Common myeloid progenitor, CD34-positive (primary cell): ENCODE results near the gene DCBLD1.

Source experiments
- CTCF ChIA-PET: fragments of 350-600 bp; sonication (Branson Sonifier 250); formaldehyde crosslinking; loops from one replicate; lab custom pipeline; 2021; ENCODE audit warnings: antibody characterized with exemption; lab: Charles Lee
- POLR2A ChIA-PET: fragments of 350-600 bp; sonication (Branson Sonifier 250); formaldehyde crosslinking; loops from one replicate; lab custom pipeline; 2021; ENCODE audit warnings: antibody characterized with exemption; lab: Charles Lee
- DNase-seq, 3 donors: peaks; one replicate each; pipeline versions ENCODE4 v3.0.0 to v3.0.0-alpha.2; 2013
- H3K27ac ChIP-seq, 2 experiments: 1 replicate in 1 of 2; 2 replicates in 1 of 2; pipeline ENCODE4 v1.7.0; 2013; ENCODE audit warnings: inconsistent platforms in 2 of 2, low read length in 2 of 2, mild to moderate bottlenecking in 2 of 2, low read depth in 1 of 2, moderate library complexity in 1 of 2; ENCODE audit not compliant: severe bottlenecking in 2 of 2, insufficient read depth in 1 of 2, poor library complexity in 1 of 2
- H3K27me3 ChIP-seq, 5 experiments: replicated peaks in 2 of 5; 1 replicate in 3 of 5; 2 replicates in 2 of 5; pipeline versions ENCODE4 v1.6.1 to v1.7.0; 2013; ENCODE audit warnings: low read length in 4 of 5, mild to moderate bottlenecking in 2 of 5, moderate library complexity in 2 of 5, inconsistent platforms in 1 of 5; ENCODE audit not compliant: insufficient read depth in 5 of 5, control insufficient read depth in 4 of 5
- H3K36me3 ChIP-seq, 4 experiments: 1 replicate in 2 of 4; 2 replicates in 2 of 4; pipeline versions ENCODE4 v1.6.1 to v1.7.0; 2013; ENCODE audit warnings: low read length in 3 of 4, control low read depth in 1 of 4, mild to moderate bottlenecking in 1 of 4; ENCODE audit not compliant: control insufficient read depth in 4 of 4, insufficient read depth in 4 of 4
- H3K4me1 ChIP-seq, 4 experiments: 1 replicate in 3 of 4; 2 replicates in 1 of 4; pipeline versions ENCODE4 v1.6.1 to v1.7.1; 2013; ENCODE audit warnings: low read length in 3 of 4, mild to moderate bottlenecking in 3 of 4, control low read depth in 1 of 4, inconsistent platforms in 1 of 4, moderate library complexity in 1 of 4; ENCODE audit not compliant: control insufficient read depth in 4 of 4, insufficient read depth in 4 of 4; ENCODE audit errors: control extremely low read depth in 1 of 4
- H3K4me3 ChIP-seq, 7 experiments: 1 replicate in 4 of 7; 2 replicates in 3 of 7; pipeline versions ENCODE4 v1.5.1 to v1.7.0; 2013; ENCODE audit warnings: mild to moderate bottlenecking in 7 of 7, low read length in 6 of 7, moderate library complexity in 6 of 7, inconsistent platforms in 2 of 7, low read depth in 2 of 7, control low read depth in 1 of 7; ENCODE audit not compliant: insufficient read depth in 4 of 7, control insufficient read depth in 1 of 7; ENCODE audit errors: extremely low read depth in 1 of 7
- H3K9me3 ChIP-seq, 5 experiments: 1 replicate in 4 of 5; 2 replicates in 1 of 5; pipeline versions ENCODE4 v1.6.1 to v1.7.1; 2013; ENCODE audit warnings: low read length in 4 of 5, mild to moderate bottlenecking in 2 of 5, inconsistent platforms in 1 of 5, low read depth in 1 of 5, moderate library complexity in 1 of 5; ENCODE audit not compliant: control insufficient read depth in 4 of 5, insufficient read depth in 2 of 5; ENCODE audit errors: control extremely low read depth in 1 of 5
- WGBS: methylation state at CpG from one replicate; pipeline ENCODE4 v1.1.5; 2013; ENCODE audit not compliant: insufficient coverage; 5-methylcytosine and 5-hydroxymethylcytosine counted together

The DCBLD1 gene

GRCh38 chr6:117481278-117481925 is 1.1 kb upstream of the DCBLD1 start:
- ChIA-PET CTCF (interaction anchor here (0.8 to 5.9 kb wide), 8 partner anchors 13 to 124 kb away, joined by 3 to 71 read pairs (median 9); no protein-coding TSS in a partner anchor), POLR2A (no interaction called here)
- peak overlapping the region in 2 of 7 experiments; percentile 10 to 26 for H3K4me3 ChIP-seq
- no peak overlapping the region for H3K27ac ChIP-seq
- peaks cover 4 to 23% (median 20%) of the 10 kb centered on the region in 4 experiments for H3K4me1 ChIP-seq
- 8% methylated on average over 21 of the region's 22 CpGs for WGBS
- DNase-seq: peak in 2 of 3 donors; percentile 19 to 39
- H3K27me3 ChIP-seq: peaks cover 19 to 61% (median 27%) of the 10 kb centered on the region in 5 experiments
- no peaks in the 10 kb centered on the region for H3K9me3 ChIP-seq
- no peaks in the 10 kb centered on the region for H3K36me3 ChIP-seq

GRCh38 chr6:117481926-117482239 is 591 bp upstream of the DCBLD1 start:
- Histone ChIP-seq H3K36me3 (no peaks in the 10 kb centered on the region), H3K4me1 (peaks cover 4 to 23% (median 20%) of the 10 kb centered on the region in 4 experiments), H3K27ac (no peak overlapping the region), H3K9me3 (no peaks in the 10 kb centered on the region), H3K4me3 (peak overlapping the region in 5 of 7 experiments; percentile 51 to 86 (median 75)), H3K27me3 (peaks cover 19 to 66% (median 27%) of the 10 kb centered on the region in 5 experiments)
- peak in 1 of 3 donors; percentile 25 for DNase-seq
- WGBS: 11% methylated on average over 2 of the region's 2 CpGs
- ChIA-PET CTCF (interaction anchor here (0.8 to 5.9 kb wide), 6 partner anchors 13 to 123 kb away, joined by 3 to 71 read pairs (median 8); no protein-coding TSS in a partner anchor), POLR2A (no interaction called here)

- H3K27ac ChIP-seq: no peak overlapping the region
- H3K4me1 ChIP-seq: peaks cover 4 to 23% (median 20%) of the 10 kb centered on the region in 4 experiments
- POLR2A ChIA-PET: no interaction called here
- H3K9me3 ChIP-seq: no peaks in the 10 kb centered on the region
- peaks cover 21 to 70% (median 27%) of the 10 kb centered on the region in 5 experiments for H3K27me3 ChIP-seq
- WGBS: 0% methylated on average over 26 of the region's 46 CpGs
- H3K4me3 ChIP-seq: peak overlapping the region; percentile 34 to 86 (median 74)
- CTCF ChIA-PET: interaction anchor here (0.6 to 1.5 kb wide), 4 partner anchors 10 to 1168 kb away, joined by 3 to 4 read pairs (median 4); no protein-coding TSS in a partner anchor
- no peaks in the 10 kb centered on the region for H3K36me3 ChIP-seq
- peak in 2 of 3 donors; percentile 21 to 35 for DNase-seq
These were observed 650 bp downstream of the DCBLD1 start for GRCh38 chr6:117483004-117483644.

- Histone ChIP-seq H3K4me1 (peaks cover 4 to 23% (median 20%) of the 10 kb centered on the region in 4 experiments), H3K9me3 (no peaks in the 10 kb centered on the region), H3K27me3 (peaks cover 20 to 70% (median 27%) of the 10 kb centered on the region in 5 experiments), H3K27ac (no peak overlapping the region), H3K4me3 (peak overlapping the region in 6 of 7 experiments; percentile 44 to 86 (median 74)), H3K36me3 (no peaks in the 10 kb centered on the region)
- peak in 2 of 3 donors; percentile 41 to 50 for DNase-seq
- ChIA-PET CTCF (interaction anchor here (0.6 to 1.5 kb wide), 2 partner anchors 9 to 1167 kb away, joined by 3 to 4 read pairs; no protein-coding TSS in a partner anchor), POLR2A (no interaction called here)
- 0% methylated on average over 2 of the region's 7 CpGs for WGBS
These were observed 1.2 kb downstream of the DCBLD1 start for GRCh38 chr6:117483645-117484016.

- no CpG with 5 or more reads among the region's 8 CpGs for WGBS
- H3K4me1 ChIP-seq: peaks cover 4 to 23% (median 20%) of the 10 kb centered on the region in 4 experiments
- H3K4me3 ChIP-seq: peak overlapping the region in 4 of 7 experiments; percentile 71 to 86 (median 78)
- H3K27ac ChIP-seq: no peak overlapping the region
- H3K36me3 ChIP-seq: no peaks in the 10 kb centered on the region
- no peaks in the 10 kb centered on the region for H3K9me3 ChIP-seq
- ChIA-PET CTCF (interaction anchor here (1.2 to 1.5 kb wide), 5 partner anchors 9 to 174 kb away, joined by 3 to 5 read pairs (median 4); no protein-coding TSS in a partner anchor), POLR2A (no interaction called here)
- H3K27me3 ChIP-seq: peaks cover 16 to 70% (median 27%) of the 10 kb centered on the region in 5 experiments
- no peak for DNase-seq
These were observed 1.7 kb downstream of the DCBLD1 start for GRCh38 chr6:117484052-117484646.

- DNase-seq: no peak
- no peak overlapping the region for H3K4me3 ChIP-seq
- H3K9me3 ChIP-seq: no peaks in the 10 kb centered on the region
- no peaks in the 10 kb centered on the region for H3K36me3 ChIP-seq
- CTCF ChIA-PET: interaction anchor here (1.2 to 1.4 kb wide), 3 partner anchors 12 to 173 kb away, joined by 3 to 5 read pairs (median 3); no protein-coding TSS in a partner anchor
- no peak overlapping the region for H3K27ac ChIP-seq
- peaks cover 4 to 23% (median 20%) of the 10 kb centered on the region in 4 experiments for H3K4me1 ChIP-seq
- POLR2A ChIA-PET: no interaction called here
- peaks cover 16 to 64% (median 21%) of the 10 kb centered on the region in 5 experiments for H3K27me3 ChIP-seq
These were observed 3.0 kb downstream of the DCBLD1 start for GRCh38 chr6:117485433-117485832.
